Stimulated activated CD4-positive, alpha-beta T cell treated with anti-CD3 and anti-CD28 coated beads, Interleukin-1b, Interleukin-23, amount 100 ng/mL, for 4 hours (primary cell): ENCODE measurements around the gene NDST3.
"Not testable (repeated sequence)": the region's sequence is repeated elsewhere in the genome, so short reads cannot be mapped to it uniquely, and the experiment has no call there.

Source experiments
- DNase-seq, 2 donors: peaks; one replicate each; pipeline ENCODE4 v3.0.0-alpha.2; 2020; ENCODE audit warnings: low read depth in 2 of 2

NDST3 gene

DNA sequence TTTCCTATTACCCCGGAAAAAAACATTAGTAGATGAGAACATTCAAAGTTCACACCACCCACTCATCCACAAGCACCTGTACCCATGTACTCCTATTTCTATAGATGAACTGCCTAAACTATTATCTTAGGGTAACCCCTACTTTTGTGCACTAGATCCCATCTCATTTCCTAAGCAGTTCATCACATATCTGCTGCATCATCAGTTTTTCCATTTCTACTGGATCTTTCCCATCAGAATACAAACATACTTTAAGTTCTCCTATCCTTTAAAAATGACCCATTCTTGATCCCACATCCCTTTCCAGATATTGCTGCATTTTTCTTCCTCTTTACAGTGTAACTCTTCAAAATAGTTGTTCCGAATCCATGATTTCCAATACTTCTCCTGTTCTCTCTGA lies 237.5 kb downstream of the NDST3 start:
- DNase-seq, result no peak

DNA sequence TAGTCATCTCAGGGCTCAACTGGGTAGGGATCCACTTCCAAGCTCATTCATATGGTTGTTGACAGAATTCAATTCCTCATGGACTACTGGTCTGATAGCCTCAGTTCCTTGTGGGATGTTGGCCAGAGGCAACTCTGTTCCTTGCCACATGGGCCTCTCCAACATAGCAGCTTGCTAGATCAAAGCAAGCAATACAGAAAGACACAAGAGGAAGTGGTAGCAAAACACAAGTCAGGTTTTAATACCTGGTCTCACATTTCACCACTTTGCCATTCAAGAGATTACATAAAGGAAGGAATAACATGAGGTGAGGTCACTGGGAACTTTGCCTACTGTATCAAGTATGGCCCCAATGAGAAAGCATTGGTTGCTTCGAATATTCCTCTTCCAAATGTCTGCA lies 239.4 kb downstream of the NDST3 start:
- DNase-seq, result no peak

DNA sequence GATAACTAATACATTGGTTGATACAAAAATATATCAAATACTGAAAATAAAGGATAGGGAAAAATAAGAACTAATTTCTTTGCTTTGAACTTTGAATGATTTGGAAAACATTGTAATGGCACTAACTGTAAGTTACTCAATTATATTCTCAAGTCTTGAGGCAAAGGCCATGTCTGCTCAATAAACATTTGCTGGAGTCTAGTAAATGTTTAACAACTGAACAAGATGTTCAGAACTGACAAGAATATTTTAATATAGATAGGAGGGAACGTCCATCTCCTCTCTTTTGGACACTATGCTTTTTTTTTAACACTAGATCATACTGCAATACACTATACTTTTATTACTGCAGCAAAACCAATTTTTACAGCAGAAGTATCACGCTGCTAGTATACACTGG lies 242.3 kb downstream of the NDST3 start:
- no peak for DNase-seq

DNA sequence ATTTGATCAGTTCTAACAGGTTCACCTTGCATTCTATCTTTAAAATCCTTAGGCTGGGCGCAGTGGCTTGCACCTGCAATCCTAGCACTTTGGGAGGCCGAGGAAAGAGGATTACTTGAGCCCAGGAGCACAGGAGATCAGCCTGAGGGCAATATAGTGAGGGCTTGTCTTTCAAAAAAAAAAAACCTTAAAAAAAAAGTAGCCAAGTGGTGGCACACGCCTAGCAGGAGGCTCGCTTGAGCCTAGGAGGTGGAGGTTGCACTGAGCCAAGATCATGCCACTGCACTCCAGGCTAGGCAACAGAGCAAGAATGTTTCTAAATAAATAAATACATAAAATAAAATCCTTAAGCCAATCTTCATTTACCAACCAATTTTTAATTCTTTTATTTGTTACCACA lies 243.0 kb downstream of the NDST3 start:
- no peak for DNase-seq

DNA sequence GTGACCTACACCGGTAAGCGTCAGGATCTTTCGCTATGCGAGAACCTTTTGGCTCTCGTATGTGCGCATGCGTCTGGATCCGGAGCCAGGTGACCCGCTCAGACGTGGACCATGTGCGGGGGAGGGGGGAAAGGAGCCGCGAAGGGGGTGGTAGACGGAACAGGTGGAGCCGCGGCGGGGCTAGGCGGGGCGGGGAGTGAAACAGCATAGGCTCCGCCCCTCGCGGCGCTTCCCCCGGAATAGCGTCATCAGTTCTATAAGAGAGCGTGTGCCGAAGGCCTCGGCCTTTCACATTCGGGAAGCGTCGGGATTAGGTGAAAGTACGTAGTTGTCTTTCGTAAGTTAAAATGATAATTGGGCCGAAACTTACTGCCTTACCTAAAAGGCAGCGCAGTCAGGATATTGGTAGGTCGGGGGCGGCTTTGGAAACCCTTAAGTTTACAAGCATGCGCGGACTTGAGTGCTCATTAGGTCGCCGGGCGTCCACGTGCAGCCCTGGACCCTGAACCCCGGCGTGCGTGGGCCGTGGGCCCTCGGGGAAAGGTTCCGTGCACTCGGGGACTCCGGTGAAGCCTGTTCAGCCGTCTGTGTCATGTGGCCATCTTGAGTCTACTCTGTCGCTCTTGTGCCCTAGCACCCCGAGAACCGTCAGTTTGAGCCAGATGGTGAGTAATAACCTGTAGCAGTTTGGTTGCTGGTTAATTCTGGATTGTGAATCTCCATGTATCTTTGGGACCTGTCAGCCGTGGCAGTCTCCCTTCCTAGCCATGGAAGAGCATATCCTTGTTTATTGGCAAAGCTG lies 244.4 kb downstream of the NDST3 start:
- DNase-seq, result peak; percentile 97 to 98

DNA sequence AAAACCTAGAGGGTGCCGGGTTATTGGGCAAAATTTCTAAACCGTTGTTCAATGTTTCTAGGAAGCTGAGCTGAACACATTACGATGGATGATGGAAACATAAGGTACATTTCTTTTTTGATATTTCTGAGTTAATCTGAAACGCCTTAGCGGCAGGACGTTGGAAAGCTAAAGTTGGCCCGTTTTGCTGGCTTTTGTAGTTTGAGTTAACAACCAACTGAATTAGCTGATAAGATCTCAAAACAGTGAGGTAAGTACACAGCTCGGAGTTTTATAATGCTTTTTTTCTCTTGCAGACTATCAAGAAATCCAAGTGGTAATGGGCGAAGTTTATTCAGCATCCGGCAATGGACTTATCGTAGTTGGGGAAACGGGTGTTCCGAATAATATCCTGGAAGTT lies 245.0 kb downstream of the NDST3 start:
- DNase-seq, result no peak

DNA sequence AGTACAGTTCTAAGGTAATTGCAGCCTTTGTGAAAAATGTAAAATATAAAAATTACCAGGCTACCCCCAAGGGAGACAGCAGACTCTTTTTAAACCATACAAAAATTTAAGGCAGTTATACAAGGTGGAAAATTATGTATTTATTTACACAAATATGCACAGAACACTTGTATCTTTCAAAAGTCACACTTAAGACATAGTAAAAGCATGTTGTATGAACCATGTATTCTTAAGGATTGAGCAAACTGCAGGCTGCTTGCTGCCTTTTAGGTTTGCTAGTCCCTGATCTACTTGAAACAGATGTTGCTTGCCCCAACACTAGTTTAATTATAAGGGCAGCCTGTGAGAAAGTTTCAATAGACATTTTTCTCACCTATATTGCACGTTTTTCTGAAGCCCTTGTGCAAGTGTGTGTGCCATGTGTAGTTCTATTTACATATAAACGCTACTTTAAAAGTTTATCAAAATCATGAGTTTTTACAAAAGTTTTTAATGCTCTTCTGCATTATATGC lies 245.7 kb downstream of the NDST3 start:
- DNase-seq, result no peak

DNA sequence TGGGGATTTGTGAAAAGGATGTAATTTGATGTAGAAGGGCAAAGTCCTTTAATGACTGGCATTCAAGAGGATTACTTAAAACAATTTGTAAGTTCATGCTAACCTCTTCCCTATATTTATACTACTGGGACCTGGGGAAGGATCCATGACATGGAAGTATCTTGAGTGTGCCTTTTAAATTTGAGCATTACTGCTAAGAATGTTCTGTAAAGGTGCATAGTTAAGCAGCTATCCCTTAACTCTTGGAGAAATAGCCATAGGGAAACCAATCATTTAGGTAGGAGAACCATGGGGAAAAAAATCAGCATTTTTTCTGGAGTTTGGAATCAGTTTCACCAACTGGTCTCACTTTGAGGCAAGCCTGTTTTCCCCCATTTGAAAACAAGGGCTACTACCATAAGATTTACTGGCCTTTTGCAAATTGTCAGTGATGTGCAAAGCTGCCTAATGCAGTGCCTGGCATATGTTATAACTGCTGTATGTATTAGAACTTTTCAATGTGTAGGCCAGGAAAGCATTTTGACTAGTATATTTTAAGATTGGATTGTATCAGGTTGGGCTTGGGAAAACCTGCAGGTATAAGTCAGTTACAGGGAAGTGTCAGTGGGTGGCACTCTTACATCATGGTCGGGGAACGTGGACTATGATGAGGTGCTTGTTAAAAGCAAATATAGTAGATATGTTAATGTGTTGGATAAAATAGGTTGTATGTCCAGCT lies 246.4 kb downstream of the NDST3 start:
- no peak for DNase-seq

DNA sequence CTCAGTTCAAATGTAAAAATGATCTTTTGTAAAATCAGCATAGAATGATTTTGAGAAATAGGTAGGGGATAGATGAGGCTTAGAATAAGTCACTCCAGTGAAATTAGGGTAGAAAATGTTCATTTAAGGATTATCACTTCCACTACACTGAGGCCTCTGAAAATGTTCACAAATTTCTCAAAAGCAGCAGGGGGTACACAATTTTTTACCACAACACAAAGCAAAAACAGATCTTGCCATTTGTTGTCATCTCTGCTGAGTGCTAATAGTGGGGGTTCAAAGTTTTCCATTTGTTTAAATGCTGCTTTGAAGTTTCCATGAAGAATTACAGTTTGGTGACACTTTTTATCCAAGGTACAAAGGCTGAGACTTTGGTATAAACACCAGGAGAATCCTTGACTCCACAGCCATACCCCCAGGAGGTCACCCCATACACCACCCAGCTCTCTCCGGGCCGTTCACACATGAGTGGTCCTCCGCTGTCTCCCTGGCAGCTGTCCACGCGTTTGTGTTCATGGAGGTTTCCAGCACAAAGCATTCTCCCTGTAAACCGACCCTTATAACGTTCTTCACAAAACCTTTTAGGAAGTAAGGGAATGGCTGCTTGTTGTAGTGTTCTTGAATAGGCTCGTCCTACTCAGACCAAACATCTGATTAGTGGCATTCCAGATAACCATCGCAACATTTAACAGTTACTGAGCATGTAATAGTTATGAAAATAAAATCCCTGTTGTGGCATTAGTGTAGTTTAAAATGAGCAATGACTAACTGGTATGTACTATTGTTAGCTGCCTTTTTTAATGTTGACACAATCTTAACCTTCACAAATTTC lies 247.5 kb downstream of the NDST3 start:
- DNase-seq, result no peak

DNA sequence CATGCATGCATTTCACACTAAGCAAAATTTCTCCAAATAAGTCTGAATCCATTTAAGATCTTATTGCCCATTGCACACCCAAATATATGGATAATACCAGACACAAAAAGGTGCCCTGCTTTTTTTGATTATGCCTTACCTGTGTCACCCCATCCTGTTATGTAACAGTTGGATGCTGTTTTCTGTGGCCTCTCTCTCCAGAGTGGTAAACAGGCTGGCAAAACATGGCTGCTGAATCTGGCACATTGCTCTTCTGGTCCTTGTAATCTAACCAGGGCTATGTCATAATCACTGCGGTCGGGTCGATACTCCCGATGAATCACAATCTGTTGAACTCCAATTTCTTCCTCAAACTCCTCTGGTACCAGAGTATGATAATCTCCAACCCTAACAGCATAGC lies 248.4 kb downstream of the NDST3 start:
- no peak for DNase-seq

DNA sequence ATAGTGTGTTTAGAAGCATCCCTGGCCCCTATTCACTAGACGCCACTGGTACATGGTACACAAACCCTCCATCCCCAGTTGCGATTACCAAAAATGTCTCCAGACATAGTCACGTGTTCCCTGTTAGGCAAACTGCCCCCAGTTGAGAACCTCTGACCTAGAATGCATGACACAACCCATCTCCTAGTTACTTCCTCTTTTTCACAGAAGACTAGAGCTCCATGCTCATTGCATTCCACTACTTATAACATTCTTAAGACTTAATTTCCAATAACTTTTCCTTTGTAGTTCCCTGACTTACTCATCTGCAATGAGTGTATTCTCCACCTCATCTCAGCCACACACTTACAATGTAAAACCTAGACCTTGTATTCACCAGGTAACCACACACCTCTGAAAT lies 249.9 kb downstream of the NDST3 start:
- DNase-seq, result no peak

DNA sequence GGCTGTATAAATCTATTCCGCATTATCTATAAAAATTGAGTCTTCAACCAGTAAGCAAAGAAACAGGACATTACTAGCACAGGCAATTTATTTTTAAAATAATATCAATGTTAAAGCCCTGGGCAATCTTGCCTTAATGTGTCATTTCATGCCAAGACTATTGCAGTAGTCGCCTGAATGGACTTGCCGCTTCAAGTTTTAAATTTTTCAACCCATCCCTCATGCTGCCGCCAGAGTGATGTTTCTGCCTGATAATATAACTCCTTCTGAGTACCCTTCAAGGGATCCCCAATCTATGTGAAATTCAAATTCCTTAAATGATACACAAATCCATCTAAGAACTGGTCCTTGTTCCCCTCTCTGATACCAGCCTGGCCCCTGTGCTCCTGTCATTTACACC lies 251.6 kb downstream of the NDST3 start:
- DNase-seq, result no peak

DNA sequence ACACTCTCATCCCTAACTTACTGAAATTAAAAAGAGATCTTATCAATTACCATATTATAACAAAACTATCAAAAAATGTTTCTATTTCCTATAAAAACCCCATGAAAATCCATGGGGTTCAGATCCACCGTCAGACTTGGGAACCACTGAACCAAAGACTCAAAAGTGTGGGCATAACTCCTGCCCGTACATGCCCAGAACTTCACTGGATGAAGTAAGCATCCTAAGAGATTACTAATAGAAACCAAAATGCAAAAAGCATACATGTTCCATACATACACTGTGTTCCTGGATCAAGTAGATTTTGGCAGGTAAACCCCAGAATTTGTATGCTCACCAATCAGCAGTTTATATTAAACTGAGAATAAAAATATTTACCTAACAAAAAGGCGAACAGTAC lies 252.4 kb downstream of the NDST3 start:
- DNase-seq, result no peak

DNA sequence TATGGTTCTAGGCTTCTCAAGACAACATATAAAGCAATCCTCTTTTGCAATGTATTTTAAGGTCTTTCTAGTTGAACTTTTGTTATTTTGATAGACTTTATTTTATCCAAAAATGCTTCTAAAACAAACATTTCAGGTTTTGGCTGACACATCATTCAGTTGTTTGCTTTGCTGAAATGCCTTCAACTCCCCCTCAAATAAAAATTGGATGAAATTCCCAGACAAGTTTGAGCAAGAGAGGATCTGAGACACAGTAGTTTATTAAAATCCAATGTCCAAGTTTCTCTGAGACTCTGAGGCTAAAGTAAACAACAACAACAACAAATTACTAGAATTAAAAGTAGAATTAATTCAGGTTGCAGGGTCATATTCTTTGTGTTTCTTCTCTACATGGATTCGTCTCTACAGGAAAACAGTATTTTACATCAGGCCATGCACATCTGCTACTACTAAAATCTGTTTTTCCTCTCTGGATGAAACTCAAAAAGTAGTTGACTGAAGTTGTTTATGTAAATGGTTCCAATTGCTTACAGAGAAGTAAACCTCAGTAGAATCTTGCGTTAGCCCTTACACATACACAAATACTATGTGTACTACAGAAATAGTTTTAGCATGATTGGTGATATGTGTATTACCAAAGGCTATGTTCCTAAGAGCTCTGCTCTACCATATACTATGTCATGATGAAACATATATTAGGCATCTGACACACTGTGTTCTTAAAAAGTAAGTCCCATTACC lies 253.6 kb downstream of the NDST3 start:
- no peak for DNase-seq

DNA sequence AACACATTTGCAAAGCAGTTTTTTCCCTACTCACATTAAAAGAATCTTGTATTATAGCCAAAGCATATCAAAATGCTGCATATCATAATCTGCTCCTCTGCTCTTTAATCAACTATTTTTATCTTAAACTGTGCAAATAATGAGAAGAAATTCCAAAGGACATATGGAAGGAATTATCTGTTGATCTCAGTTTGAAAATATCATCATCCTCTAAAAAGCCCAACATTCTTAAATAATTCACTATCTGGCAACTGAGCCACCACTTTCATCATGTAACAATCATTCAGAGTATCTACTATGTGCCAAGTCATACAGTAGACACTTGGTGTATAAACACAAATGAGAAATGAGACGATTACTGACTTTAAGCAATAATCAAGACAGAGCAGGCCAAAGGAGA lies 255.5 kb downstream of the NDST3 start:
- no peak for DNase-seq

DNA sequence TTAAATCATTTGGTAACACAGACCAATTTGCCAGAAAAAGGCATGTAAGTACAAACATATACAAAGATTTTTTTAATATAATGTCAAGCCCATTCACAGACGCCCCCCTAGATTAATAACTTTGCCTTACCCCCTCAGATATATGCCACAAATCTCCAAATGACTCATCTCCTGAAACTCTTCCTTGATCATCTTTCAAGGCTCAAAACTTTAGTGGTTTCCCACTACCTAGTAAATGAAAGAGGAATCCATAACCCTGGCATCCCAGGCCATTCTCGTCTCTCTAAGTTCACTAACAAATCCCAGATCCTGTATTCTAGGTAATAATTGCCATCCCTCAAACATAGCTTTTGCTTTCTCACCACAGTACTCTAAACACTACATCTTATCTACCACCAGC lies 256.7 kb downstream of the NDST3 start:
- DNase-seq, result no peak

DNA sequence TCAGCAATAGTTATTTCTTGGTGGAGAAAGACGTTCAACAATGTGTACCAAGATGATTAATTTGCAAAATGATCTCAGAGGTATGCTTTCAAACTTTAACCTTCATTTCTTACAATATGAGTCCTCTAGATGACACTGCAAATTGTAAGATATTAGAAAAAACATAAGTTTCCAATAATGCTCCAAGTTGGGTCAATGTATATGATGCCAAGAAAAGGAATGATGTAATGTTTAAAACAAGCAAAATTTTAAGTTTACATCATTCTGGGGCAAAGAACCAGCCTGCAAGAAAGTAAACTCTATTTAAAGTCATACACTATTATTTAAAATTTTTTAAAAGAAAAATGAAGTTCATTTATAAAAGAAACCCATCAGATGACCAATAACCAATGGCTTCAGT lies 262.4 kb downstream of the NDST3 start:
- DNase-seq, result no peak

DNA sequence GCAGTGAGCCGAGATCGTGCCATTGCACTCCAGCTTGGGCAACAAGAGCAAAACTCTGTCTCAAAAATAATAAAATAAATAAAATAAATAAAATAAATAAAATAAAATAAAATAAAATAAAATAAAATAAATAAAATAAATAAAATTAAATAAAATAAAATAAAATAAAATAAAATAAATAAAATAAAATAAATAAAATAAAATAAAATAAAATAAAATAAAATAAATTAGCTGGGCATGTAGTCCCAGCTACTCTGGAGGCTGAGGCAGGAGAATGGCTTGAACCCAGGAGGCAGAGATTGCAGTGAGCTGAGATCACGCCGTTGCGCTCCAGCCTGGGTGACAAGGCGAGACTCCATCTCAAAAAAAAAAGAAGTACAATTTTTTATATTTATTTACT lies 265.3 kb downstream of the NDST3 start:
- not testable (repeated sequence) for DNase-seq

DNA sequence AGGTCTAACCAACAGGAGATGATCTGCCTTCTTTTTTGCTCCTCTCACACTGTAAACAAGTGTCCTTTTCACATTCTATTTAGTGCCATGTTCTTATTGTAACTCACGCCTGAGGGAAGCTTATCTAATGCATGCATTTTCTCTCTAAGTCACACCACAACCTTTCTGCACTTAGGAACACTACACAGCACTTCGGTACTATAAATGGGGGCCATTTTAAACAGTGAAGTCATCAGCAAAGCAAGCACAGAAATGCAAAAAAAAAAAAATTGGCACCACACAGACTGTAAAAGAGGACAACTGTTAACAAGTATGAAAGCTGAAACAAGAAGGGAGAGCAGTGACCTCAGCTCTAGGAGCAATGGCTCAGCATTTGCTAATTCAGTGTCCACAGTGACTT lies 273.4 kb downstream of the NDST3 start:
- DNase-seq, result no peak
